ENCODE results near the gene LRP6. TPM values are rescaled to one million over a fixed set of nuclear protein-coding genes. Genes with fewer than 3 reads are reported as not detected.

The LRP6 gene
- polyA plus RNA-seq, 1 donor from 2014 or later, result 33.5 TPM

GRCh38 chr12:12228402-12228801 lies 38.4 kb downstream of the LRP6 start:
- H3F3A ChIP-seq (ENCODE audit: insufficient read depth, low read length, poor library complexity, severe bottlenecking), result peaks cover 2% of the 10 kb centered on the region
- no peak overlapping the region for H3K9ac ChIP-seq (ENCODE audit: low read length)
- no peaks in the 10 kb centered on the region for H3K9me2 ChIP-seq (ENCODE audit: insufficient read depth, low read length)
- no peak overlapping the region for H3K27ac ChIP-seq (ENCODE audit: low read length)
- no peaks in the 10 kb centered on the region for H3K36me3 ChIP-seq (ENCODE audit: insufficient read depth, low read length)
- no peak overlapping the region for H3K4me3 ChIP-seq (ENCODE audit: low read length)
- H4K20me1 ChIP-seq (ENCODE audit: insufficient read depth), result no peaks in the 10 kb centered on the region
- no peaks in the 10 kb centered on the region for H3K27me3 ChIP-seq (ENCODE audit: insufficient read depth, low read depth, low read length)
- H3K79me2 ChIP-seq (replicated peaks; ENCODE audit: insufficient read depth, low read length), result peaks cover 87% of the 10 kb centered on the region
- H2AFZ ChIP-seq (ENCODE audit: low read depth, low read length), result no peak overlapping the region
- TF ChIP-seq POLR2AphosphoS5 (IDR thresholded peaks at IDR 0.05) (no peak), REST (IDR thresholded peaks at IDR 0.05; ENCODE audit: borderline replicate concordance) (no peak), CTCF (IDR thresholded peaks at IDR 0.05; ENCODE audit: poor library complexity, severe bottlenecking) (no peak), RAD21 (conservative IDR thresholded peaks at IDR 0.05) (no peak), EZH2 (IDR thresholded peaks at IDR 0.05; ENCODE audit: borderline replicate concordance, insufficient read depth, low read length, poor library complexity, severe bottlenecking) (no peak), MXI1 (conservative IDR thresholded peaks at IDR 0.05; ENCODE audit: poor library complexity, severe bottlenecking) (no peak), EP300 (conservative IDR thresholded peaks at IDR 0.05; ENCODE audit: poor library complexity, severe bottlenecking) (no peak), SMC3 (conservative IDR thresholded peaks at IDR 0.05; ENCODE audit: poor library complexity) (no peak), TAF1 (IDR thresholded peaks at IDR 0.05; ENCODE audit: low read depth) (no peak)
- no peaks in the 10 kb centered on the region for H3K9me3 ChIP-seq (ENCODE audit: low read length)
- H3K4me2 ChIP-seq (ENCODE audit: low read length), result no peak overlapping the region

- Histone ChIP-seq H3K27me3 (ENCODE audit: insufficient read depth, low read depth, low read length) (no peaks in the 10 kb centered on the region), H3K36me3 (ENCODE audit: insufficient read depth, low read length) (no peaks in the 10 kb centered on the region), H3K9ac (ENCODE audit: low read length) (no peak overlapping the region), H3K4me2 (ENCODE audit: low read length) (no peak overlapping the region), H3K79me2 (replicated peaks; ENCODE audit: insufficient read depth, low read length) (peaks cover 86% of the 10 kb centered on the region), H3K27ac (ENCODE audit: low read length) (no peak overlapping the region), H3K9me3 (ENCODE audit: low read length) (no peaks in the 10 kb centered on the region), H3F3A (ENCODE audit: insufficient read depth, low read length, poor library complexity, severe bottlenecking) (peaks cover 2% of the 10 kb centered on the region), H3K9me2 (ENCODE audit: insufficient read depth, low read length) (no peaks in the 10 kb centered on the region), H2AFZ (ENCODE audit: low read depth, low read length) (no peak overlapping the region), H3K4me3 (ENCODE audit: low read length) (no peak overlapping the region), H4K20me1 (ENCODE audit: insufficient read depth) (no peaks in the 10 kb centered on the region)
- TF ChIP-seq TAF1 (IDR thresholded peaks at IDR 0.05; ENCODE audit: low read depth), result no peak
- TF ChIP-seq RAD21 (conservative IDR thresholded peaks at IDR 0.05), result no peak
- no peak for TF ChIP-seq EZH2 (IDR thresholded peaks at IDR 0.05; ENCODE audit: borderline replicate concordance, insufficient read depth, low read length, poor library complexity, severe bottlenecking)
- TF ChIP-seq MXI1 (conservative IDR thresholded peaks at IDR 0.05; ENCODE audit: poor library complexity, severe bottlenecking), result no peak
- no peak for TF ChIP-seq POLR2AphosphoS5 (IDR thresholded peaks at IDR 0.05)
- TF ChIP-seq REST (IDR thresholded peaks at IDR 0.05; ENCODE audit: borderline replicate concordance), result no peak
- TF ChIP-seq SMC3 (conservative IDR thresholded peaks at IDR 0.05; ENCODE audit: poor library complexity), result no peak
- TF ChIP-seq CTCF (IDR thresholded peaks at IDR 0.05; ENCODE audit: poor library complexity, severe bottlenecking), result no peak
- TF ChIP-seq EP300 (conservative IDR thresholded peaks at IDR 0.05; ENCODE audit: poor library complexity, severe bottlenecking), result no peak
These were observed 40.7 kb downstream of the LRP6 start for GRCh38 chr12:12226187-12226586.
